MM.1S (cell line): Measurements from ENCODE around the gene TMED8.

ENCODE experiments used
- EZH2 ChIP-seq: fragments of 300-600 bp; sonication (generic); optimal IDR thresholded peaks from 2 replicates; pipeline ENCODE3; 2017; ENCODE audit warnings: low read depth, mild to moderate bottlenecking, antibody characterized with exemption, low read length, mixed read lengths
- TF ChIP-seq, protein P1 (sequence below): fragments of 300-600 bp; sonication (generic); IDR thresholded peaks from 2 replicates; pipeline ENCODE4 v1.5.1; 2016; ENCODE audit warnings: antibody characterized with exemption, low read length, mixed read lengths

DNA sequence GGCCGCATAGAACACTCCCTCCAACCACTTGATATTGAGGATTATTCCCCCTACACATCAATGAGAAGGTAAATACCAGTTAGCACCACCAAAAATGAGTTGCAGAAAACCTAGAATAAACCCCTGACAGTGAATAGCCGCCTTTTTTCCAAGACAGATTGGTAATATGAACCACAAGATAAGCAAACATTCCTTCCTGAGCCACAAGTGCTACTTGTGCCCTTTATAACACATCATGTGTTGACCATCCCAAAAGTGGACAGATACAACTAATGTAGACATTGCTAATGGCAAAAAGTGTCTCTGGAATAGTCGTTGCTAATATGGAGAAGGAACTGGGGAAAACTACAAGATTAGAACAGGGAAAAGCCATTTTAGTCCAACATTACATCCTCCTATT, 29.2 kb upstream of the TMED8 start:
- TF ChIP-seq, protein P1, sequence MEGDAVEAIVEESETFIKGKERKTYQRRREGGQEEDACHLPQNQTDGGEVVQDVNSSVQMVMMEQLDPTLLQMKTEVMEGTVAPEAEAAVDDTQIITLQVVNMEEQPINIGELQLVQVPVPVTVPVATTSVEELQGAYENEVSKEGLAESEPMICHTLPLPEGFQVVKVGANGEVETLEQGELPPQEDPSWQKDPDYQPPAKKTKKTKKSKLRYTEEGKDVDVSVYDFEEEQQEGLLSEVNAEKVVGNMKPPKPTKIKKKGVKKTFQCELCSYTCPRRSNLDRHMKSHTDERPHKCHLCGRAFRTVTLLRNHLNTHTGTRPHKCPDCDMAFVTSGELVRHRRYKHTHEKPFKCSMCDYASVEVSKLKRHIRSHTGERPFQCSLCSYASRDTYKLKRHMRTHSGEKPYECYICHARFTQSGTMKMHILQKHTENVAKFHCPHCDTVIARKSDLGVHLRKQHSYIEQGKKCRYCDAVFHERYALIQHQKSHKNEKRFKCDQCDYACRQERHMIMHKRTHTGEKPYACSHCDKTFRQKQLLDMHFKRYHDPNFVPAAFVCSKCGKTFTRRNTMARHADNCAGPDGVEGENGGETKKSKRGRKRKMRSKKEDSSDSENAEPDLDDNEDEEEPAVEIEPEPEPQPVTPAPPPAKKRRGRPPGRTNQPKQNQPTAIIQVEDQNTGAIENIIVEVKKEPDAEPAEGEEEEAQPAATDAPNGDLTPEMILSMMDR, result no peak
- no peak for TF ChIP-seq EZH2
